Caco-2 (cell line): ENCODE measurements around the gene IGFL4. TPM values are rescaled to one million over a fixed set of nuclear protein-coding genes. Genes with fewer than 3 reads are reported as not detected.

ENCODE experiments used
- BruUV-seq: library from RNA; stranded (reverse); fragments of 400-500 nt; replicated peaks from 2 replicates; lab custom pipeline; 2021; lab: Mats Ljungman, UMichigan
- CTCF ChIA-PET: fragments of 300-600 bp; sonication (Branson Sonifier 250); formaldehyde crosslinking; loops from one replicate; lab custom pipeline; 2022; ENCODE audit warnings: antibody characterized with exemption; lab: Charles Lee
- POLR2A ChIA-PET: fragments of 300-600 bp; sonication (Branson Sonifier 250); formaldehyde crosslinking; loops from one replicate; lab custom pipeline; 2022; ENCODE audit warnings: antibody characterized with exemption; lab: Charles Lee
- DNase-seq, 2 experiments: peaks; one replicate each; pipeline versions ENCODE4 v3.0.0 to v3.0.0-alpha.2; 2020 to 2022
- H3K27me3 ChIP-seq: replicated peaks from 2 replicates; pipeline ENCODE4 v1.6.0; 2011; ENCODE audit warnings: low read length; ENCODE audit not compliant: control insufficient read depth, insufficient read depth
- H3K36me3 ChIP-seq: 2 replicates; pipeline ENCODE4 v1.5.1; 2011; ENCODE audit warnings: low read length; ENCODE audit not compliant: control insufficient read depth, insufficient read depth
- H3K4me1 ChIP-seq: fragments of 250-450 bp; sonication (Bioruptor Pico); 2 replicates; pipeline ENCODE4 v1.5.1; 2020; ENCODE audit warnings: mild to moderate bottlenecking
- H3K4me3 ChIP-seq: 2 replicates; pipeline ENCODE4 v1.5.1; 2011; ENCODE audit warnings: low read depth, mild to moderate bottlenecking, control low read depth, low read length
- H3K9me3 ChIP-seq: fragments of 250-450 bp; sonication (Bioruptor Pico); 2 replicates; pipeline ENCODE4 v1.5.1; 2020; ENCODE audit warnings: mild to moderate bottlenecking, moderate library complexity
- H3K27ac Mint-ChIP-seq: one replicate; pipeline ENCODE4 v1.8.0; 2022; ENCODE audit warnings: mixed read lengths; ENCODE audit not compliant: unreplicated experiment
- H3K27me3 Mint-ChIP-seq: one replicate; pipeline ENCODE4 v1.8.0; 2022; ENCODE audit warnings: mixed read lengths; ENCODE audit not compliant: insufficient read depth, unreplicated experiment
- H3K36me3 Mint-ChIP-seq: one replicate; pipeline ENCODE4 v1.8.0; 2022; ENCODE audit warnings: mild to moderate bottlenecking, mixed read lengths; ENCODE audit not compliant: insufficient read depth, unreplicated experiment
- H3K4me1 Mint-ChIP-seq: one replicate; pipeline ENCODE4 v1.8.0; 2022; ENCODE audit warnings: low read depth, mixed read lengths; ENCODE audit not compliant: unreplicated experiment
- H3K4me3 Mint-ChIP-seq: one replicate; pipeline ENCODE4 v1.8.0; 2022; ENCODE audit warnings: mild to moderate bottlenecking, moderate library complexity, mixed read lengths; ENCODE audit not compliant: unreplicated experiment
- H3K9me3 Mint-ChIP-seq: one replicate; pipeline ENCODE4 v1.8.0; 2022; ENCODE audit warnings: mixed read lengths; ENCODE audit not compliant: unreplicated experiment
- CTCF ChIP-seq, 2 experiments: fragments of 200-600 bp in 1 of 2; IDR thresholded peaks; 1 replicate in 1 of 2; 2 replicates in 1 of 2; pipeline versions ENCODE4 v1.5.1 to v1.8.0; 2011 to 2022; ENCODE audit warnings: antibody characterized with exemption in 1 of 2, control low read depth in 1 of 2, inconsistent platforms in 1 of 2, low read depth in 1 of 2, low read length in 1 of 2, mild to moderate bottlenecking in 1 of 2, moderate library complexity in 1 of 2; ENCODE audit not compliant: insufficient read depth in 1 of 2, severe bottlenecking in 1 of 2, unreplicated experiment in 1 of 2
- intact Hi-C: fragments of 100-400 bp; cut with micrococcal nuclease; formaldehyde crosslinking; loops from one replicate; pipeline ENCODE4 v1.10.0; 2022; ENCODE audit not compliant: unreplicated experiment
- total RNA-seq: library from RNA; stranded (reverse); gene quantifications from 2 replicates; pipeline ENCODE4 v1.2.3, GENCODE V29; 2022

Gene IGFL4
- total RNA-seq, 1 experiment from 2014 or later, result 4.4 TPM

DNA sequence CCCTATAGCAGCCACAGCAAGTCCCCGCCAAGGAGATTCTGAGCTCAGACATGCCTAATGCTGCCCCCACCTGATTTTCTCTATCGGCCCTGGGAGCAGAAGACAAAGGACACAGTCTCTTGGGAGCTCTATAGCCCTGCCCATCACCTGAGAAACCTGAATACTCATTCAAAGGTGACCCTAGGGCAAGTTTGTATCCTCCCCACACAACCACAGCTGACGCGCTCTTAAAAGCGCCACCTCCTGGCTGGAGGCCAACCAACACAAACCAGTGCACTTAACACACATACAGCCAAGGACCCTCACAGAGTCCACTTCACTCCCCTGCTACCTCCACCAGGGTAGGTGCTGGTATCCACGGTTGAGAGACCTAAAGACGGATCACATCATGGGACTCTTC is 8.8 kb upstream of the IGFL4 start:
- Histone ChIP-seq H3K27me3 (no peaks in the 10 kb centered on the region), H3K36me3 (no peaks in the 10 kb centered on the region), H3K9me3 (no peaks in the 10 kb centered on the region), H3K4me3 (no peak overlapping the region), H3K4me1 (no peaks in the 10 kb centered on the region)
- TF ChIP-seq CTCF (IDR thresholded peaks at IDR 0.05; ENCODE audit: insufficient read depth in 1 of 2, low read depth in 1 of 2, low read length in 1 of 2, severe bottlenecking in 1 of 2, unreplicated experiment in 1 of 2), result peak; percentile 27 to 31
- Mint-ChIP-seq H3K9me3 (peaks cover 28% of the 10 kb centered on the region), H3K4me3 (no peak overlapping the region), H3K27ac (no peak overlapping the region), H3K27me3 (no peaks in the 10 kb centered on the region), H3K36me3 (no peaks in the 10 kb centered on the region), H3K4me1 (no peaks in the 10 kb centered on the region)
- no TSS peak for BruUV-seq
- peak in 1 of 2 experiments; percentile 38 for DNase-seq
- ChIA-PET CTCF (interaction anchor here (1.0 to 1.2 kb wide), 2 partner anchors 21 to 28 kb away, joined by 3 to 5 read pairs; no protein-coding TSS in a partner anchor), POLR2A (no interaction called here)
- intact Hi-C loops, result no loop called here

DNA sequence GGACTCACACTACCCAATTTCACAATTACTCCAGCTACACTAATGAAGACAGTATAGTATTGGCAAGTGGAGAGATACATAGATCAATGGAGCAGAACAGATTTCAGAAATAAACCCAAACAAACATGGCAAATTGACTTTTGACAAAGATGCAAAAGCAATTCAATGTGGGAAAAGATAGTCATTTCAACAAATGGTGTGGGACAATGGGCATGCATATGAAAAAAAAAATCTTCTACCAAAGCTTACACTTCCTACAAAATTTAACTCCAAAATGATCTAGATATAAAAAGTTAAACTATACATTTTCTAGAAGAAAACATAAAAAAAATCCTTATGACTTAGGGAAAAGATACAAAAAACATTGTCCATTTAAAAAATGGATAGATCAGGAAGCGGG is 2.7 kb upstream of the IGFL4 start:
- ChIA-PET CTCF (no interaction called here), POLR2A (no interaction called here)
- H3K27ac Mint-ChIP-seq, result no peak overlapping the region
- intact Hi-C loops, result no loop called here
- DNase-seq, result no peak
- peaks cover 28% of the 10 kb centered on the region for H3K9me3 Mint-ChIP-seq
- no peak overlapping the region for H3K4me3 Mint-ChIP-seq
- no peak overlapping the region for H3K4me3 ChIP-seq
- peaks cover 36% of the 10 kb centered on the region for H3K4me1 ChIP-seq
- H3K27me3 Mint-ChIP-seq, result no peaks in the 10 kb centered on the region
- no peaks in the 10 kb centered on the region for H3K27me3 ChIP-seq
- H3K36me3 Mint-ChIP-seq, result peaks cover 4% of the 10 kb centered on the region
- TF ChIP-seq CTCF (IDR thresholded peaks at IDR 0.05; ENCODE audit: insufficient read depth in 1 of 2, low read depth in 1 of 2, low read length in 1 of 2, severe bottlenecking in 1 of 2, unreplicated experiment in 1 of 2), result no peak
- H3K9me3 ChIP-seq, result peaks cover 6% of the 10 kb centered on the region; the same call in 1 of the 2 replicates
- H3K36me3 ChIP-seq, result no peaks in the 10 kb centered on the region; the same call in 1 of the 2 replicates
- no TSS peak for BruUV-seq
- peaks cover 37% of the 10 kb centered on the region for H3K4me1 Mint-ChIP-seq

GRCh38 chr19:46042252-46042883 is 1.6 kb upstream of the IGFL4 start:
- Histone ChIP-seq H3K9me3 (peaks cover 9% of the 10 kb centered on the region; the same call in 1 of the 2 replicates), H3K4me3 (no peak overlapping the region), H3K4me1 (peaks cover 36% of the 10 kb centered on the region), H3K36me3 (no peaks in the 10 kb centered on the region; the same call in 1 of the 2 replicates), H3K27me3 (no peaks in the 10 kb centered on the region)
- H3K36me3 Mint-ChIP-seq, result peaks cover 4% of the 10 kb centered on the region
- TF ChIP-seq CTCF (IDR thresholded peaks at IDR 0.05; ENCODE audit: insufficient read depth in 1 of 2, low read depth in 1 of 2, low read length in 1 of 2, severe bottlenecking in 1 of 2, unreplicated experiment in 1 of 2), result no peak
- POLR2A ChIA-PET, result no interaction called here
- DNase-seq, result no peak
- BruUV-seq, result no TSS peak
- no peaks in the 10 kb centered on the region for H3K27me3 Mint-ChIP-seq
- peaks cover 24% of the 10 kb centered on the region for H3K9me3 Mint-ChIP-seq
- CTCF ChIA-PET, result interaction anchor here (0.7 to 3.4 kb wide), 5 partner anchors 10 to 221 kb away, joined by 3 to 25 read pairs (median 9); no protein-coding TSS in a partner anchor
- intact Hi-C loops, result no loop called here
- peak overlapping the region; percentile 40 for H3K4me3 Mint-ChIP-seq
- peaks cover 37% of the 10 kb centered on the region for H3K4me1 Mint-ChIP-seq
- H3K27ac Mint-ChIP-seq, result peak overlapping the region; percentile 14
